ENCODE results near the gene CRTC1. TPM values are rescaled to one million over a fixed set of nuclear protein-coding genes. Genes with fewer than 3 reads are reported as not detected.

The CRTC1 gene
- total and polyA plus RNA-seq, 9 of the 15 experiments (the other 6 are each of a cell fraction or from before 2014, with no cell fraction given): 0.25 to 3.8 (median 1.2) TPM; not detected in 2

GRCh38 chr19:18656337-18657086, 27.0 kb upstream of the CRTC1 start (continued):
- no peak for TF ChIP-seq RBM17 (IDR thresholded peaks at IDR 0.05; ENCODE audit: borderline replicate concordance, low read depth, low read length)
- no peak for TF ChIP-seq BRD4 (IDR thresholded peaks at IDR 0.05)
- no peak for TF ChIP-seq ZNF197 (CRISPR knock-in tag; IDR thresholded peaks at IDR 0.05; ENCODE audit: low read depth)
- TF ChIP-seq CBFB (CRISPR knock-in tag; IDR thresholded peaks at IDR 0.05): no peak
- TF ChIP-seq HMG20B (CRISPR knock-in tag; IDR thresholded peaks at IDR 0.05): no peak
- TF ChIP-seq SP2 (IDR thresholded peaks at IDR 0.05; ENCODE audit: extremely low read depth, low read depth, low read length, poor library complexity, severe bottlenecking): no peak
- no peak for TF ChIP-seq RAD21 (CRISPR knock-in tag; conservative IDR thresholded peaks at IDR 0.05 in 1 of 2, IDR thresholded peaks at IDR 0.05 in 1 of 2)
- no peak for TF ChIP-seq ZNF511 (CRISPR knock-in tag; IDR thresholded peaks at IDR 0.05)
- no peak for TF ChIP-seq CBFA2T2 (conservative IDR thresholded peaks at IDR 0.05)
- TF ChIP-seq ZNF316 (IDR thresholded peaks at IDR 0.05): no peak
- no peak for TF ChIP-seq DDX20 (tag; IDR thresholded peaks at IDR 0.05; ENCODE audit: low read depth)
- TF ChIP-seq, protein P1, sequence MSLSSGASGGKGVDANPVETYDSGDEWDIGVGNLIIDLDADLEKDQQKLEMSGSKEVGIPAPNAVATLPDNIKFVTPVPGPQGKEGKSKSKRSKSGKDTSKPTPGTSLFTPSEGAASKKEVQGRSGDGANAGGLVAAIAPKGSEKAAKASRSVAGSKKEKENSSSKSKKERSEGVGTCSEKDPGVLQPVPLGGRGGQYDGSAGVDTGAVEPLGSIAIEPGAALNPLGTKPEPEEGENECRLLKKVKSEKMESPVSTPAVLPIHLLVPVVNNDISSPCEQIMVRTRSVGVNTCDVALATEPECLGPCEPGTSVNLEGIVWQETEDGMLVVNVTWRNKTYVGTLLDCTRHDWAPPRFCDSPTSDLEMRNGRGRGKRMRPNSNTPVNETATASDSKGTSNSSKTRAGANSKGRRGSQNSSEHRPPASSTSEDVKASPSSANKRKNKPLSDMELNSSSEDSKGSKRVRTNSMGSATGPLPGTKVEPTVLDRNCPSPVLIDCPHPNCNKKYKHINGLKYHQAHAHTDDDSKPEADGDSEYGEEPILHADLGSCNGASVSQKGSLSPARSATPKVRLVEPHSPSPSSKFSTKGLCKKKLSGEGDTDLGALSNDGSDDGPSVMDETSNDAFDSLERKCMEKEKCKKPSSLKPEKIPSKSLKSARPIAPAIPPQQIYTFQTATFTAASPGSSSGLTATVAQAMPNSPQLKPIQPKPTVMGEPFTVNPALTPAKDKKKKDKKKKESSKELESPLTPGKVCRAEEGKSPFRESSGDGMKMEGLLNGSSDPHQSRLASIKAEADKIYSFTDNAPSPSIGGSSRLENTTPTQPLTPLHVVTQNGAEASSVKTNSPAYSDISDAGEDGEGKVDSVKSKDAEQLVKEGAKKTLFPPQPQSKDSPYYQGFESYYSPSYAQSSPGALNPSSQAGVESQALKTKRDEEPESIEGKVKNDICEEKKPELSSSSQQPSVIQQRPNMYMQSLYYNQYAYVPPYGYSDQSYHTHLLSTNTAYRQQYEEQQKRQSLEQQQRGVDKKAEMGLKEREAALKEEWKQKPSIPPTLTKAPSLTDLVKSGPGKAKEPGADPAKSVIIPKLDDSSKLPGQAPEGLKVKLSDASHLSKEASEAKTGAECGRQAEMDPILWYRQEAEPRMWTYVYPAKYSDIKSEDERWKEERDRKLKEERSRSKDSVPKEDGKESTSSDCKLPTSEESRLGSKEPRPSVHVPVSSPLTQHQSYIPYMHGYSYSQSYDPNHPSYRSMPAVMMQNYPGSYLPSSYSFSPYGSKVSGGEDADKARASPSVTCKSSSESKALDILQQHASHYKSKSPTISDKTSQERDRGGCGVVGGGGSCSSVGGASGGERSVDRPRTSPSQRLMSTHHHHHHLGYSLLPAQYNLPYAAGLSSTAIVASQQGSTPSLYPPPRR (CRISPR knock-in tag; IDR thresholded peaks at IDR 0.05; ENCODE audit: borderline replicate concordance): no peak

All from K562 (cell line).